NCI-H1436 (cell line): ENCODE data around the gene GASK1B.

Source experiments
- DNase-seq: peaks from one replicate; lab custom pipeline; 2025; lab: John Stamatoyannopoulos, UW

The GASK1B gene

DNA sequence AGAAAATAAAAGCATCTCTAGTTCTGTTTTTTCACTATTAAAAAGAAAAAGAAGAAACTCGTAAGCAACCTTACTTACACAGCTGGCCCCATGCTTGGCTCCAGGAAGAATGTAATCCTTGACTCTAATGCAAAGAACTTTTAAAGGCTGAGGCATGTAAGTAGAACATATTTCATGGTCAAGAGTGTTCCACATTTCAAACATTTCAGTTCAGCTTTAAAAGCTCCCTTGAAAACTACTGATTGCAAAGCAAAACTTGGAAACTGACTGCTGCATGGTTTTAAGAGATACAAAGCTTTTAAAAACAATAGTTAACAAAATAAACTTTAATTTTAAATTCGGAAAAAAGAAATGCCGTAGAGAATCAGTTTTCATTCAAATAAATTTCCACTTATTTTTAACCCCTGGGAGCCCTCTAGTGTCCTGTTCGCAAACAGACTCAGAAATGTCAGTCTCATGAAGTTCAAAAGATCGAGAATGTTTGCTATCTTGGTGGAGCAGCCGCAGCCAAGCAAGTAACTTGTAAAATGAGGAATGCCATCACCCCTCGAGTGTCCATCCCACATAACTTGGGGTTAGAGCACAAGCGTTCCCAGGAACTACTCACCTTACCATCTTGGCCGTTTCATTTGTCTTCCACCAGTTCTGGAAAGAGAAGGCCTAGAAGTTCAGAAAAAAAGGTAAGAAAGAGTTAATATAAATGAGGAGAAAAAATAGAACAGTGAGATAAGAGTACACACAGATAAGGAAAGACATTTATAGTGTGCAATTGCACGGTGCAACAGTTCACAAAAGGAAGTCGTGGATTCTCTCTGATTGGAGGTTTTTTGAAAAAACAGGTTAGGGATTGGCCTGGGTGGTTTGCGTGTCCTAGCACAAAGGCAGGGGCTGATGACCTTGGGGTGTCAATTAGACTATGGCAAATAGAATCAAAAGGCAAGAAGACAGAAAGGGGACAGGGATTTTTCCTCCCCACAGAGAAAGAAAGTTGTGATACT is at the start of gene GASK1B:
Gene GASK1B, minus strand, starts transcription at position 765 of the 998 bp plus-strand sequence. CDS start 1,650 bp downstream, outside the sequence.
- no peak for DNase-seq

- no peak for DNase-seq
These were observed 46.8 kb upstream of the GASK1B start for GRCh38 chr4:158219623-158220022.

- DNase-seq: no peak
These were observed 44.9 kb upstream of the GASK1B start for GRCh38 chr4:158217763-158218162.

DNA sequence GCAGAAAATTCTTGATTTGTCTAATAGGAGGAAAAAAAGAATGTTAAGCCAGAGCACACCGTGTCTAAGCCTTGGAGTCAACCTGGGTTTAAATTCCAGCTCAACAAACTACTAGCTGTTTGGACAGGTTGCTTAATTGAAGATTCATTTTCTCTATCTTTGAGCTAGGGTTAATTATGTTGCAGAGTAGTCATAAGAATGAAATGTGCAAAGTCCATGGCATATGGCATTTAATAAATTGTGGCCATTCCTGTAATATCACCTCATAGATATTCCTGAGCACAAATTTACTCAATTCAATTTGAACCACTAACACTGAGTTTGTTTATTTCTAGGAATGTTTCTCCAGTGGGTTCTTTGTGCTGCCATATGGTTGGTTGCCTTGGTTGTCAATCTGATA is 42.0 kb upstream of the GASK1B start:
- no peak for DNase-seq

DNA sequence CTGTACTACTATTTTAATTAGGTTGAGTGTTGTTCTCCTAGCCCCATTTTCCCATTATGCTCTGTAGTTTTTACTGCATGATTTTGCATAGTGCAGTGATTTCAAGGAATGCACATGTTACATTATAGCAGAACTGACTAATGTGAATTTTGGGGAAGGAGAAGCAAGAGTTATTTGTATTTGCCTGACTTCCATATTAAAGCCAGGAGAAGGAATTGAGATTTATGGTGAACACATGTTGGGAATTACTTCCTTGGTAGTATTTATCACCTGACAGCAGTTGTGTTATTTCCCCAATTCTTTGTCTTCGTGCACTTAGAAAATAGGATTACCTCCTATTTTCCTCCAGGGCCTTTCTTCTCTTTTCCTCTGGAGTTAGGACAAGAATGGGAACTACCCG is 40.6 kb upstream of the GASK1B start:
- no peak for DNase-seq

- no peak for DNase-seq
These were observed 38.4 kb upstream of the GASK1B start for GRCh38 chr4:158211222-158211621.

GRCh38 chr4:158209825-158210807 is 37.3 kb upstream of the GASK1B start, which contains the start of gene TMEM144:
Gene TMEM144, plus strand, starts transcription at chr4:158210486. Its CDS starts 2,182 bp downstream, at chr4:158212668.
- no peak for DNase-seq

DNA sequence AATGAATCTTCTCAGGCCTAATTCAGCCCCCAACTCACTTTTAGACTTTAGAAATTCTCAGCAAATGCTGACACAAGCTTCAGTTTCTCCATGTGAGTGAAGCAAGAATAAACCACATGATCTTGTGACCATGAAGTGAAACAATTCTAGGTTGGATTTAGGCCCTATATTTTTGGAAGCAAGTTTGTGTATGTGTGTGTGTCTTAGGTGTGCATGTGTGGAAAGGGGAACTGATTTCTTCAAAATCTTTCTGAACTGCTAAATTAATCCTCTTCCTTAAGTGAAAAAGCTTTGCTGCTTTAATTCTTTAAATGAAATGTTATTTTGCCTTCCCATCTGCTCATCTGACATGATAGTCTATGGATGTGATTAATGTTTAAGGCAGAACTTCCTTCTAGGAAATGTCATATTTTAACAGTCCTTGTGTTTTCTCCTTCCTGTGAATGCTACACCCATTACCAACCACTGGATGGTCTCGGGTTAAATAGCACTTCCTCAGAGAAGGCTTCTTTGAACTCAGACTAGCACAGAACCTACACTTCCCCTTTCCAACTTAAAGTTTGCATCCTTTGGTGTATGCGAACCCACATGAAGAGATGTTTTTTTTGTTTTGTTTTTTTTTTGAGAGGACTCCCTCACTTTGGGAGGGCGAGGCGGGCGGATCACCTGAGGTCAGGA is 36.3 kb upstream of the GASK1B start:
- no peak for DNase-seq

GRCh38 chr4:158203929-158204328 is 31.1 kb upstream of the GASK1B start:
- no peak for DNase-seq

DNA sequence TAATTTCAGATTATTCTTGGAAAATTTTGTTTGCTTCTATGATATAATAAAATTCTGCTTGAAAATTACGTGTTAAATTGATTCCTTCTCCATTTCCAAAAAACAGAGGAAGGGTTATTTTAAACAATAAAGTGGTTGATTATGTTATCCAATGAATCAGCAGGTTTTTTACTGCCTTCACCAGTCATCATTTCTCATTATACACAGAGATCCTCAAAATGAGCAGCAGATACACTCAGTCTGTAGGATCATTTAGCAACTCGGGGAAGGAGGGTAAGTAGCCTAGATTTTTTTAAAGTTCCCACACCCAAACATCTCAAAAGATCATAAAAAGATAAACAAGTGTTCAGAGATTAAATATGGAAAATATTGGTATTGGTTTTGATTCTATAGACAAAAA is 30.6 kb upstream of the GASK1B start:
- DNase-seq: no peak

DNA sequence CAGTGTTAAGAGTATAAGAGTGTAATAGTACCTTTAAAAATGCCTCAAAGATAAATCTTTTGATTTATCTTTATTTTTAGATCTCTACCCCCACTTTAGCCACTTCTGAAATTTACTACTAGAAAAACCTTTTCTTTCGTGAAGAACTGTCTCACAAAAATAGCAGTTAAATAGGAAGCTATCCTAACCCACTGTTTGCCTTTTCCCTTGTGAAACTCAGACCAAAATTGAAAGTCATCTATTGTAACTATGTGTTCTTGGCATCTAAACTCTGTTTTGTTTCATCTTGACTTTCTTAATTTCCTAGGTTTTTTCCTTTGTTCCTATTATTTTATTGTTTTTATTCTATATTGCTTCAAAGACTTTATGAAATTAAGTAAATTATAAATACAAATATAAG is 29.7 kb upstream of the GASK1B start:
- no peak for DNase-seq

GRCh38 chr4:158201876-158202275 is 29.1 kb upstream of the GASK1B start:
- DNase-seq: no peak

GRCh38 chr4:158201322-158201721 is 28.5 kb upstream of the GASK1B start:
- no peak for DNase-seq

DNA sequence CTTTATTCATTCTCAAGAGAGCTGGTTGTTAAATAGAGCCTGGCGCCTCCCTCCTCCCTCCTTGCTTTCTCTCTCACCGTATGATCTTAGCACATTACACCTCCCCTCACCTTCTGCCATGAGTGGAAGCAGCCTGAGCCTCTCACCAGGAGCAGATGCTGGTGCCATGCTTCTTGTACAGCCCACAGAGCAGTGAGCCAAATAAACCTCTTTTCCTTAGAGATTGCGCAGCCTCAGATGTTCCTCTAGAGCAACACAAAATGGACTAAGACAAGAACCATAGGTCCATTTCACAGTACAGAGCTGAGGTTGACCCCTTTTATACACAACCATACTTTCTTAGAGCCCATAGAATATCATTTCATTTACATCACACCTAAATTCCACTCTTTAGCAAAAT is 27.4 kb upstream of the GASK1B start:
- DNase-seq: no peak

- no peak for DNase-seq
These were observed 24.5 kb upstream of the GASK1B start for GRCh38 chr4:158197194-158197776.

- no peak for DNase-seq
These were observed 22.5 kb upstream of the GASK1B start for GRCh38 chr4:158195297-158195696.

GRCh38 chr4:158193171-158193749 is 20.4 kb upstream of the GASK1B start:
- DNase-seq: no peak

- DNase-seq: no peak
These were observed 19.8 kb upstream of the GASK1B start for GRCh38 chr4:158192439-158193158.

DNA sequence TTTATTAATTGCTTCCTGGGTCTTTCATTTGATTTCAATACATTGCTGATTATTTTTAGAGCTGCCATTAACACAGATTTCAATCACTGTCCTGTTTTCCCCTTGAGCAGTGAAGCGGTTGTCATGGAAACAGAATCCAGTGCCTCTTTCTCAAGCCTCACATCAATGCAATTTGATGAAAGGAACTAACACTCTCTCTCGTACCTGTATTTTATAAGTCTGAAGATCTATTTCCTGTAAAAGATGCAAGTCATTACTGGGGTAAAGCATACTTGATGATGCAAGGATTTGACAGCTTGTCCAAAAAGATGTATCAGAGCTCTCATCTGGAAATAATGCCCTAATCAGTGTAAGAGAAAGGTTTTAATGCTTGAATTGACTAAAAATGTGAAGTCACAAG is 17.9 kb upstream of the GASK1B start:
- no peak for DNase-seq

GRCh38 chr4:158189422-158189821 is 16.6 kb upstream of the GASK1B start:
- DNase-seq: no peak
